NCI-H2029 (cell line): ENCODE data around the gene CAPN8.
"Not testable (repeated sequence)": the region's sequence is repeated elsewhere in the genome, so short reads cannot be mapped to it uniquely, and the experiment has no call there.

Experiments used
- DNase-seq: peaks from one replicate; lab custom pipeline; 2025; lab: John Stamatoyannopoulos, UW

Gene CAPN8

GRCh38 chr1:223525957-223526356, 139.5 kb downstream of the CAPN8 start:
- DNase-seq = no peak

GRCh38 chr1:223525546-223525945, 140.0 kb downstream of the CAPN8 start:
- DNase-seq = no peak

- no peak for DNase-seq
Measured at GRCh38 chr1:223524930-223525451, 140.5 kb downstream of the CAPN8 start.

GRCh38 chr1:223521150-223521549, 144.4 kb downstream of the CAPN8 start:
- no peak for DNase-seq

- no peak for DNase-seq
Measured at GRCh38 chr1:223520200-223520599, 145.3 kb downstream of the CAPN8 start.

GRCh38 chr1:223519116-223519515, 146.4 kb downstream of the CAPN8 start:
- no peak for DNase-seq

- not testable (repeated sequence) for DNase-seq
Measured at GRCh38 chr1:223518553-223518952, 146.9 kb downstream of the CAPN8 start.

GRCh38 chr1:223515926-223516325, 149.6 kb downstream of the CAPN8 start:
- no peak for DNase-seq

- no peak for DNase-seq
Measured at GRCh38 chr1:223515421-223515820, 150.1 kb downstream of the CAPN8 start.

GRCh38 chr1:223514644-223515043, 150.9 kb downstream of the CAPN8 start:
- DNase-seq = no peak

GRCh38 chr1:223513309-223513708, 152.2 kb downstream of the CAPN8 start:
- peak; percentile 49 for DNase-seq

- DNase-seq = no peak
Measured at GRCh38 chr1:223512057-223512456, 153.4 kb downstream of the CAPN8 start.

- DNase-seq = no peak
Measured at GRCh38 chr1:223508796-223509195, 156.7 kb downstream of the CAPN8 start.

- DNase-seq = peak; percentile 77
Measured at GRCh38 chr1:223504741-223505140, 160.8 kb downstream of the CAPN8 start.

- DNase-seq = no peak
Measured at GRCh38 chr1:223503348-223503747, 162.2 kb downstream of the CAPN8 start.

- DNase-seq = no peak
Measured at GRCh38 chr1:223500560-223501425, 164.7 kb downstream of the CAPN8 start.

GRCh38 chr1:223496883-223497282, 168.6 kb downstream of the CAPN8 start:
- DNase-seq = no peak

GRCh38 chr1:223494926-223495645, 170.4 kb downstream of the CAPN8 start:
- no peak for DNase-seq

- DNase-seq = no peak
Measured at GRCh38 chr1:223492044-223492443, 173.5 kb downstream of the CAPN8 start.
